Mucosa of rectum (tissue), 2 donors: ENCODE measurements around the gene COG1.

ENCODE experiments used
- H3K27ac ChIP-seq, 2 donors: one replicate each; pipeline ENCODE4 v1.7.0; 2013; ENCODE audit warnings: inconsistent platforms in 2 of 2, low read depth in 2 of 2, low read length in 2 of 2
- H3K27me3 ChIP-seq, 2 donors: one replicate each; pipeline ENCODE4 v1.7.0; 2013; ENCODE audit warnings: low read length in 2 of 2; ENCODE audit not compliant: control insufficient read depth in 2 of 2, insufficient read depth in 2 of 2
- H3K36me3 ChIP-seq, 2 donors: one replicate each; pipeline ENCODE4 v1.7.0; 2013; ENCODE audit warnings: low read length in 2 of 2; ENCODE audit not compliant: control insufficient read depth in 2 of 2, insufficient read depth in 2 of 2
- H3K4me1 ChIP-seq, 2 donors: one replicate each; pipeline ENCODE4 v1.7.0; 2013; ENCODE audit warnings: low read length in 2 of 2, mild to moderate bottlenecking in 1 of 2; ENCODE audit not compliant: control insufficient read depth in 2 of 2, insufficient read depth in 2 of 2
- H3K4me3 ChIP-seq, 2 donors: one replicate each; pipeline ENCODE4 v1.7.0; 2013; ENCODE audit warnings: low read length in 2 of 2
- H3K9ac ChIP-seq, 2 donors: one replicate each; pipeline ENCODE4 v1.7.0; 2013; ENCODE audit warnings: low read length in 2 of 2, low read depth in 1 of 2, mild to moderate bottlenecking in 1 of 2
- H3K9me3 ChIP-seq, 2 donors: one replicate each; pipeline ENCODE4 v1.7.0; 2013; ENCODE audit warnings: low read length in 2 of 2; ENCODE audit not compliant: control insufficient read depth in 2 of 2
- donor health status: healthy.
- donor health status: Normal muscosa, but diverticular disease.

Gene COG1

DNA sequence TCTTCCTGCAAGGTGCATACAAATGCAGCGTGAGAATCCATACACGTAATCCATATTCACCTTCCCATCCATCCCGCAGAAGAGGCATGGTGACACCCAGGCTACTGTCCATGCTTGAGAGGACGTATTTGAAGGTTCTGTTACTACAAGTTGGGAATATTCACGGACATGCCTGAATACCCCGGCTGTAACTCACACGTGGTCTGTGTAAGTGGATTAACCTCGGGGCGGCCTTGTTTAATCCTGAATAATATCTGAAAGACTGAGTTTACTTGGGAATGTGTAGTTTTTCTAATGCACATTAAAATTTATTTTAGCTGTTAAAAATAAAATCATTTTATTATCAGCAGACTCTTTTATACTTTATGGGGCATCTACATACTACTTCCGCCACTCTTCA, 55.7 kb downstream of the COG1 start:
- Histone ChIP-seq H3K36me3 (peaks cover 15 to 18% of the 10 kb centered on the region in 2 donors), H3K9ac (no peak overlapping the region), H3K4me3 (no peak overlapping the region), H3K9me3 (no peaks in the 10 kb centered on the region), H3K27me3 (no peaks in the 10 kb centered on the region), H3K4me1 (no peaks in the 10 kb centered on the region), H3K27ac (no peak overlapping the region)

DNA sequence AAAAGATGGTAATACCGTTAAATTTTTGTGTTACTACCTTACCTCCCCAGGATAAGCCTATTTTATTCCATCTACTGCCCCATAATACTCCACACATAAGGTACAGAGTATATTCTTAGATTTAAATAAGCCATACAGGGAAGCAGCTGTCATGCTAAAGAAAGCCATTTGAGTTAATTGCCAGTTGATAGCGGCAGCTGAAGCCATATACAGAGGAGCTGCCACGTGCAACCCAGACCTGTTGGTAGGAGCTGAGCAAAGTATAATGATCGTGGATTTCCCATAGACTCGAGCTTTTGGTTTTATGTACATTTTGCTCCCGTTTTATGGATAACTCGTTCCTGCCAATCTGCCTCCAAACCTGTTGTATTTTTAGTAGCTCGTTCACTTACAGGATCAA, 56.8 kb downstream of the COG1 start:
- H3K9ac ChIP-seq = no peak overlapping the region
- H3K4me3 ChIP-seq = no peak overlapping the region
- no peaks in the 10 kb centered on the region for H3K9me3 ChIP-seq
- H3K27me3 ChIP-seq = no peaks in the 10 kb centered on the region
- H3K36me3 ChIP-seq = peaks cover 11% of the 10 kb centered on the region in 2 donors
- no peak overlapping the region for H3K27ac ChIP-seq
- no peaks in the 10 kb centered on the region for H3K4me1 ChIP-seq

DNA sequence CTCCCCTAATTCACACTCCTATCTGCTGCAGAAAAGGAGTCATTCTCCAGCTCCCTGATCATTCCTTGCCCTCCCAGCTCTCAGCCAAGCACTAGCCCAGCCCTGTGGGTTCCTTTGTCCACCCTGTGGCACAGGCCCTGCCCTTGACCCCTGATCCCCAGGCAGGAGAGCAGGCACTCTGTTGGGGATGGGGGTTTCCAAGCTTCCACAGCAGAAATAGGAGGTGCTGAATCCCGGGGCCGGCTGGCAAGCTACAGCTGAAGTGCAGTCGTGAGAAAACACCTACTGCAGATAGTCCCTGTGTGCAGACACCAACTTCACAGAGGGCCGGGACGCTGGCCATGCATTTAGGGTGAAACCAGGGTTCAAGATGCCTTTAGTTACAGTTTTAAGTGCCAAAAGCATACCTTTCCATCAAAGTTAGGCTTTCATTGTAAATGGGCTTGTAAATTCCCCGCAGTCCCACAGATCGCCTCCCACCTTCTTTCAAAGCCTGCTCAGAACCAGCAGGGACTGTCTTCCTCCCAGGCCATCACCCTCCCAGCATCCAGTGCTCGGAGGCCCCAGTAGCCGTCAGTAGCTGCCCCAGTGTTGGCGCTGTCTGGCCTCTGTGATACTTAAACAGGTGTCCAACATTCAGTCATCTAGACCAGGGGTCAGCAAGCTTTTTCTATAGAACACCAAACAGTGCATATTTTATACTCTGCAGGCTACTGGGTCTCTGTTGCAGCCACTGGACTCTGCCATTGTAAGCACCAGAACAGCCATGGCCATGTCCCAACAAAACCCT, 58.2 kb downstream of the COG1 start:
- H3K9ac ChIP-seq = no peak overlapping the region
- H3K4me1 ChIP-seq = no peaks in the 10 kb centered on the region
- no peak overlapping the region for H3K4me3 ChIP-seq
- H3K9me3 ChIP-seq = no peaks in the 10 kb centered on the region
- no peak overlapping the region for H3K27ac ChIP-seq
- peaks cover 9 to 11% of the 10 kb centered on the region in 2 donors for H3K36me3 ChIP-seq
- no peaks in the 10 kb centered on the region for H3K27me3 ChIP-seq

DNA sequence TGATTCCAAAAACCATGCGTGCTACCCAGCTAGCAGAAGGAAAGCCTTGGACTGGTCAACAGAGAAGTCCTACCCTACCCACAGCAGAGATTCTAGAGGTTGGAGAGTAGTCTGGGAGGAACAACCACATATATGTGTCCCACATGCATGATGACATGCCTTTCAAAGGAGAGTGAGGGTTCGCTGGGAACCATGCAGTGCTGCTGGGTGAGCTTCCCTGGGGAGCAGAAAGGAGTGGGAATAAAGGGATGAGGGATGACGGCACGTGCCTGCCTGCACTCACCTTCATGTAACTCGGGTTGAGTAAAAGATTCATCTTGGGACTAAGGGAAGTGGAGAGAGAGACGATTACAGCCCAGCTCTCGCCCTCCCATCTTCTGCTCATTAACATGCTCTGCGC, 59.0 kb downstream of the COG1 start:
- no peak overlapping the region for H3K9ac ChIP-seq
- H3K4me3 ChIP-seq = no peak overlapping the region
- peaks cover 9 to 11% of the 10 kb centered on the region in 2 donors for H3K36me3 ChIP-seq
- no peaks in the 10 kb centered on the region for H3K9me3 ChIP-seq
- H3K27ac ChIP-seq = no peak overlapping the region
- H3K27me3 ChIP-seq = no peaks in the 10 kb centered on the region
- H3K4me1 ChIP-seq = no peaks in the 10 kb centered on the region

DNA sequence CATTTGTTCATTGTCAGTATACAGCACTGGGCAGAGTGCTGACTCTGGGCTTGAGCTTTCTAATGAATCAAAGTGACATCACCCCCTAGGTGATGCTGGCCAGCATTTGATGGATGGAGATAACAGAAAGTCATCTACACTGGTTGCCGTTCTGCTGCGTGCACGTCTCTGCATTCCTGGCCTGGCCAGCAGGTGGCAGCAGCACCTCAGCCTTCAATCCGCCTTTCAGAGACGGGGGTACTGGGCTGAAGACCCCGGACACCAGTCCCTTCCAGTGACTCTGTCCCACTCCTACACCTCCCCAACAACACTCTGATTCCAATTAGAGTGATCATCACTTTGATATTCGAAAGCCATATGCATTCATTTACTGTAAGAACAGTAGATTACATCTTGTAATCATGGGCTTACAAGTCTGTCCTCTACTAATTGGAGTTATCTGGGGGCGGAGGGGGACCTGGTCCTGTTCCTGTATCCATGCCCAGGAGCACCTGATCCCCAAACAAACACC, 62.9 kb downstream of the COG1 start:
- no peaks in the 10 kb centered on the region for H3K27me3 ChIP-seq
- H3K9me3 ChIP-seq = no peaks in the 10 kb centered on the region
- H3K27ac ChIP-seq = no peak overlapping the region
- H3K9ac ChIP-seq = no peak overlapping the region
- no peak overlapping the region for H3K4me3 ChIP-seq
- H3K4me1 ChIP-seq = no peaks in the 10 kb centered on the region
- no peaks in the 10 kb centered on the region for H3K36me3 ChIP-seq

DNA sequence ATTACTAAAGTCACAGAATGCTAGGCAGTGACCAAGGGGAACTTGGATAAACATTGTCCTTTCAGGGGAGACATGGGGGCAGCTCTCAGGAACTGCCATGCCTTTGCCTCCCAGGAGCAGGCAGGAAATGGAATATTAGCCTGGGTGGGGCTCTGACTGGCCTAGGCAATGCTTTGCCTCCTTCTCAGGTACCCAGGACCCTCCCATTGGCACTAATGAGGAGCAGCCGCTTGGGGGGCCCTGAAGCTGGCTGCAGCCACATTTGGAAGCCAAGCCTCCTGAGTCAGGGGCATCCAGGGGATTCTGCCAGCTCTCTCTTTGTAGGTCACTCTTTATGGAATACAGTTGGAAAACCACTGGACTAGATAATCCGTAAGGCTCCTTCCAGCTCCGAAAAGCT, 63.4 kb downstream of the COG1 start:
- no peaks in the 10 kb centered on the region for H3K36me3 ChIP-seq
- H3K4me1 ChIP-seq = peaks cover 0 to 5% of the 10 kb centered on the region in 2 donors
- H3K27ac ChIP-seq = no peak overlapping the region
- no peak overlapping the region for H3K9ac ChIP-seq
- H3K4me3 ChIP-seq = no peak overlapping the region
- H3K27me3 ChIP-seq = no peaks in the 10 kb centered on the region
- no peaks in the 10 kb centered on the region for H3K9me3 ChIP-seq

DNA sequence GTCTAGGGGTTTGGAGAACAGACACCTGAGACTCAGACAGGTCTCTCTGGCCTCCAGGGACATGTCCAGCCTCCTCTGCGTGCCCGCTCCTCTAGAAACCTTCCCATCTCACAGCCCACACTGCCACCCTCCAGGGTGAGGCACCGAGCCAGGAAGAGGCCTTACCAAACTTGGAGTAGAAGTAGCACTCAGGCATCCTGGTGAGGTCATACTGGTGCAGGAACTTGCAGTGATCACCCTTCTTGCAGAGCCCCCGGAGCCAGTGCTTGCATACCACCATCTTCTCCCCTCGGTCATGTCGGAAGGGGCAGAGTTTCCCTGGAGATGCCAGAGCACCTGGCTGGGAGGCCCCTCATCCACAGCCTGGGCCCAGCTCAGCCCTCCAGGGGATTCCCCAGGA, 64.7 kb downstream of the COG1 start:
- no peaks in the 10 kb centered on the region for H3K9me3 ChIP-seq
- no peak overlapping the region for H3K27ac ChIP-seq
- H3K9ac ChIP-seq = no peak overlapping the region
- no peaks in the 10 kb centered on the region for H3K27me3 ChIP-seq
- peaks cover 10 to 13% of the 10 kb centered on the region in 2 donors for H3K4me1 ChIP-seq
- no peaks in the 10 kb centered on the region for H3K36me3 ChIP-seq
- no peak overlapping the region for H3K4me3 ChIP-seq
